Neural cell (in vitro differentiated cells): Measurements from ENCODE around the gene LIMS2.

Experiments used
- CTCF ChIP-seq: fragments of 450-650 bp; IDR thresholded peaks from 2 replicates; pipeline ENCODE4 v1.5.1; 2014; ENCODE audit warnings: antibody characterized with exemption, mild to moderate bottlenecking, moderate library complexity; ENCODE audit not compliant: poor library complexity, severe bottlenecking
- EP300 ChIP-seq: fragments of 450-650 bp; conservative IDR thresholded peaks from 2 replicates; pipeline ENCODE4 v1.6.1; 2014; ENCODE audit warnings: antibody characterized with exemption, mild to moderate bottlenecking, moderate library complexity; ENCODE audit not compliant: poor library complexity, severe bottlenecking
- EZH2 ChIP-seq: fragments of 200-600, 300-800 bp; shearing (Covaris generic), sonication (generic); IDR thresholded peaks from 2 replicates; pipeline ENCODE4 v1.6.1; 2014; ENCODE audit warnings: antibody characterized with exemption, low read length, borderline replicate concordance, mild to moderate bottlenecking; ENCODE audit not compliant: insufficient read depth, poor library complexity, severe bottlenecking
- POLR2AphosphoS5 ChIP-seq: IDR thresholded peaks from 2 replicates; pipeline ENCODE4 v1.6.1; 2012
- RAD21 ChIP-seq: fragments of 450-650 bp; conservative IDR thresholded peaks from 2 replicates; pipeline ENCODE4 v1.6.1; 2014; ENCODE audit warnings: antibody characterized with exemption, mild to moderate bottlenecking, moderate library complexity
- REST ChIP-seq: IDR thresholded peaks from 2 replicates; pipeline ENCODE4 v1.6.1; 2012; ENCODE audit warnings: borderline replicate concordance
- TAF1 ChIP-seq: IDR thresholded peaks from 2 replicates; pipeline ENCODE4 v1.6.1; 2012; ENCODE audit warnings: low read depth

- TF ChIP-seq EZH2 = no peak
- no peak for TF ChIP-seq CTCF
- no peak for TF ChIP-seq REST
- no peak for TF ChIP-seq EP300
- no peak for TF ChIP-seq POLR2AphosphoS5
- no peak for TF ChIP-seq RAD21
- no peak for TF ChIP-seq TAF1
These were observed 64.0 kb downstream of the LIMS2 start for GRCh38 chr2:127611076-127611925.
